Measurements from ENCODE around the gene PPP2R2C. TPM values are rescaled to one million over a fixed set of nuclear protein-coding genes. Genes with fewer than 3 reads are reported as not detected.

Gene PPP2R2C
- total and polyA plus RNA-seq, 11 donors, result 0.22 to 20.0 (median 6.8) TPM

- Histone ChIP-seq H3K27me3 (peaks cover 0 to 43% (median 0%) of the 10 kb centered on the region in 9 donors), H3K4me3 (no peak overlapping the region), H3K4me1 (no peaks in the 10 kb centered on the region), H3K9me3 (peaks cover 0 to 6% (median 0%) of the 10 kb centered on the region in 12 donors), H3K36me3 (no peaks in the 10 kb centered on the region), H3K27ac (no peak overlapping the region)
- DNase-seq (peak in 1 of 5 donors; percentile 5), ATAC-seq (peak in 1 of 4 donors; percentile 40)
- TF ChIP-seq POLR2A (IDR thresholded peaks at IDR 0.05), result no peak
- TF ChIP-seq, protein P1, sequence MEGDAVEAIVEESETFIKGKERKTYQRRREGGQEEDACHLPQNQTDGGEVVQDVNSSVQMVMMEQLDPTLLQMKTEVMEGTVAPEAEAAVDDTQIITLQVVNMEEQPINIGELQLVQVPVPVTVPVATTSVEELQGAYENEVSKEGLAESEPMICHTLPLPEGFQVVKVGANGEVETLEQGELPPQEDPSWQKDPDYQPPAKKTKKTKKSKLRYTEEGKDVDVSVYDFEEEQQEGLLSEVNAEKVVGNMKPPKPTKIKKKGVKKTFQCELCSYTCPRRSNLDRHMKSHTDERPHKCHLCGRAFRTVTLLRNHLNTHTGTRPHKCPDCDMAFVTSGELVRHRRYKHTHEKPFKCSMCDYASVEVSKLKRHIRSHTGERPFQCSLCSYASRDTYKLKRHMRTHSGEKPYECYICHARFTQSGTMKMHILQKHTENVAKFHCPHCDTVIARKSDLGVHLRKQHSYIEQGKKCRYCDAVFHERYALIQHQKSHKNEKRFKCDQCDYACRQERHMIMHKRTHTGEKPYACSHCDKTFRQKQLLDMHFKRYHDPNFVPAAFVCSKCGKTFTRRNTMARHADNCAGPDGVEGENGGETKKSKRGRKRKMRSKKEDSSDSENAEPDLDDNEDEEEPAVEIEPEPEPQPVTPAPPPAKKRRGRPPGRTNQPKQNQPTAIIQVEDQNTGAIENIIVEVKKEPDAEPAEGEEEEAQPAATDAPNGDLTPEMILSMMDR (IDR thresholded peaks at IDR 0.05), result no peak
- 69 to 90% (median 80%) methylated on average over 8 to 11 of the region's 11 CpGs for WGBS, 4 donors
- intact Hi-C loops (cut with DNase I), result no loop called here
Observed at GRCh38 chr4:6463311-6464289, 8.8 kb downstream of the PPP2R2C start.

DNA sequence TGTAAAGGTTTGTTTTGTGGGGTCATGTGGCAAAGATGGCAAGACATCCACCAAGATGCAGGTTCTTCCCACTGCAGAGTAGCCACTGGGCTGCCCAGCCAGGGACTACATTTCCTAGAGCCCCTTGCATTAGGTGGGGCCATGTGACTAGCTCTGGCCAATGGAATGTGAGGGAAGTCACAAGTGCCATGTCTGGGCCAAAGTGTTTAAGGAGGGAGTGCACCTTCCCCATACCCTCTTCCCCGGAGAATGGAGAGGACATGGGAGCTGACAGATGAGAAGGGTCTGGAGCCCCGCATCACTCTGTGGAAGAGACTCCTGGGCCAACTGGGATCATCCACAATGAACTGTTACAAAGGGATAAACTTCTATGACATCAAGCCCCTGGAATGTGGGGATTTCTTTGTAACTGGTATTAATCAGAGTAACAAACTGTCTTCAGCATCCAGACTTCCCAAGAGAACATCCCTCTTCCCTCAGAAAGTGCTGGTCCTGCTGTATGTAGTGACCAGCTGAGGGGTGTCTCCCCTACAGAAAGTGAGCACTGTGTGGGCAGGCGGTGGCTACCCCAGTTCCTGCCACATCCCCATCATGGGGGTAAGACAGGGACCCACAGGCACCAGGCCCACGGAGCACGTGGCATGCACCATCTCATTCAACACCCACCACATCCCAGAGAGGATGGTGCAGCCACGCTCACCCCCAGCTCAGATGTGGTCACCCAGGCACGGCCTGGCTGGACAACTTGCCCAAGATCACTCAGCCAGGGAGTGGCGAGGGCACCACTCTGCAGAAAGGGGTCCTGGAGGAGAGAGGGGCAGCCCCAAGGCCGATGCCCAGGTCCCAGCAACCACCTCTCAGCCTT lies 10.9 kb downstream of the PPP2R2C start:
- Histone ChIP-seq H3K27me3 (peaks cover 0 to 30% (median 0%) of the 10 kb centered on the region in 9 donors), H3K9me3 (peaks cover 0 to 10% (median 0%) of the 10 kb centered on the region in 12 donors), H3K36me3 (no peaks in the 10 kb centered on the region), H3K4me1 (no peaks in the 10 kb centered on the region), H3K4me3 (no peak overlapping the region), H3K27ac (no peak overlapping the region)
- DNase-seq (peak in 1 of 5 donors; percentile 11), ATAC-seq (no peak)
- no peak for TF ChIP-seq POLR2A (IDR thresholded peaks at IDR 0.05)
- TF ChIP-seq, protein P1 (IDR thresholded peaks at IDR 0.05), result no peak
- intact Hi-C loops (cut with DNase I), result no loop called here
- WGBS, 4 donors, result 76 to 87% (median 85%) methylated on average over 7 to 9 of the region's 9 CpGs

DNA sequence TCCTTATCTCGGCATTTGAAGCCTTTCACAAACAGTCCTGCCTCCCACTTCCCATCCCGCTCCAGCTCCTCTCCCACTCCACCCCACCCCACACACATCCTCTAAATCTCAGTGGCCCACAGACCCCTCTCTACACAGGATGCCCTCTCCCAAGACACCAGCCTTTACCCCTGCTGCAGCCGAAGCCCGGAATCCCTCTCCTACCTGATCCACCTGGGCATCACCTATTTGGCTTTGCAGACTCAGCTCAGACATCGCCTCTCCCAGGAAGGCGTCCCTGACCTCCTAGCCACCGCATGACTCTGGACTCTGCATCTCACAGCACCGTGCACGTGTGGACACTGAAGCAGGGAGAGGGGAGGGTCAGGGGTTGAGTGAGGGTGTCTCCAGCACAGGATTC lies 11.5 kb downstream of the PPP2R2C start:
- DNase-seq, result peak in 1 of 5 donors; percentile 4
- TF ChIP-seq POLR2A (IDR thresholded peaks at IDR 0.05), result no peak
- TF ChIP-seq, protein P1 (IDR thresholded peaks at IDR 0.05), result no peak
- Histone ChIP-seq H3K4me3 (no peak overlapping the region), H3K9me3 (peaks cover 0 to 10% (median 0%) of the 10 kb centered on the region in 12 donors), H3K36me3 (no peaks in the 10 kb centered on the region), H3K4me1 (no peaks in the 10 kb centered on the region), H3K27me3 (peaks cover 0 to 31% (median 0%) of the 10 kb centered on the region in 9 donors), H3K27ac (no peak overlapping the region)
- intact Hi-C loops (cut with DNase I), result no loop called here
- no peak for ATAC-seq
- WGBS, 4 donors, result 67 to 78% (median 74%) methylated on average over 9 of the region's 9 CpGs

Data from heart left ventricle (tissue), 16 donors.